Progenitor cell of endocrine pancreas (in vitro differentiated cells): ENCODE measurements around the gene GGNBP2. TPM values are rescaled to one million over a fixed set of nuclear protein-coding genes. Genes with fewer than 3 reads are reported as not detected.

Experiments
- DNase-seq: peaks from one replicate; pipeline ENCODE4 v3.0.0; 2021; ENCODE audit warnings: low spot score; ENCODE audit not compliant: unreplicated experiment
- H3K27ac Mint-ChIP-seq: 2 replicates; pipeline ENCODE4 v1.8.0; 2021; ENCODE audit warnings: mild to moderate bottlenecking, moderate library complexity, mixed read lengths
- H3K27me3 Mint-ChIP-seq: 2 replicates; pipeline ENCODE4 v1.8.0; 2021; ENCODE audit warnings: mixed read lengths
- H3K36me3 Mint-ChIP-seq: 2 replicates; pipeline ENCODE4 v1.8.0; 2022; ENCODE audit warnings: mixed read lengths; ENCODE audit not compliant: insufficient read depth
- H3K4me1 Mint-ChIP-seq: 2 replicates; pipeline ENCODE4 v1.8.0; 2021; ENCODE audit warnings: low read depth, mixed read lengths
- H3K4me3 Mint-ChIP-seq: 2 replicates; pipeline ENCODE4 v1.8.0; 2021; ENCODE audit warnings: low read depth, mild to moderate bottlenecking, moderate library complexity, mixed read lengths
- H3K9me3 Mint-ChIP-seq: 2 replicates; pipeline ENCODE4 v1.8.0; 2021; ENCODE audit warnings: low read depth, mixed read lengths
- total RNA-seq: library from RNA; stranded (reverse); gene quantifications from 2 replicates; pipeline ENCODE4 v1.2.1, GENCODE V29; 2021
- TF ChIP-seq, protein P1 (sequence below): fragments of 200-600 bp; sonication (generic); IDR thresholded peaks from one replicate; pipeline ENCODE4 v1.5.0; 2021; ENCODE audit warnings: antibody characterized with exemption, mild to moderate bottlenecking; ENCODE audit not compliant: unreplicated experiment

The GGNBP2 gene
- total RNA-seq, 1 donor from 2014 or later: 74.2 TPM

DNA sequence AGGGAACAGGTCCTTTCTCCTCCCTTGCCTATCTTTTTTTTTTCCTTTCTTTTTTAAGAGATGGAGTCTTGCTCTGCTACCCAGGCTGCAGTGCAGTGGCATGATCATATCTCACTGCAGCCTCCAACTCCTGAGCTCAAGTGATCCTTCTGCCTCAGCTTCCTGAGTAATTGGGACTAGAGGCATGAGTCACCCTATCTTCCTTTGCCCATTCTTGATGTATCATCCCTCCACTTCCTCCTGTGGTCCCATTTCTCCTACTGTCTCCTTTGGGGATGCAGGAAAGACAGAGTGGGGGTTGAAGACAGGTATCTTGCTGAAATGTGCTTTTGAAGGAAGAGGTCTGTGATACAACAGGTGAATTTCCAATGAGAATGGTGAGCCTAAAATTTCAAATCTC lies 15.6 kb upstream of the GGNBP2 start:
- Mint-ChIP-seq H3K4me1 (peaks cover 3% of the 10 kb centered on the region), H3K27me3 (no peaks in the 10 kb centered on the region), H3K36me3 (peaks cover 18% of the 10 kb centered on the region), H3K9me3 (no peaks in the 10 kb centered on the region), H3K4me3 (no peak overlapping the region), H3K27ac (no peak overlapping the region)
- DNase-seq: no peak
- TF ChIP-seq, protein P1, sequence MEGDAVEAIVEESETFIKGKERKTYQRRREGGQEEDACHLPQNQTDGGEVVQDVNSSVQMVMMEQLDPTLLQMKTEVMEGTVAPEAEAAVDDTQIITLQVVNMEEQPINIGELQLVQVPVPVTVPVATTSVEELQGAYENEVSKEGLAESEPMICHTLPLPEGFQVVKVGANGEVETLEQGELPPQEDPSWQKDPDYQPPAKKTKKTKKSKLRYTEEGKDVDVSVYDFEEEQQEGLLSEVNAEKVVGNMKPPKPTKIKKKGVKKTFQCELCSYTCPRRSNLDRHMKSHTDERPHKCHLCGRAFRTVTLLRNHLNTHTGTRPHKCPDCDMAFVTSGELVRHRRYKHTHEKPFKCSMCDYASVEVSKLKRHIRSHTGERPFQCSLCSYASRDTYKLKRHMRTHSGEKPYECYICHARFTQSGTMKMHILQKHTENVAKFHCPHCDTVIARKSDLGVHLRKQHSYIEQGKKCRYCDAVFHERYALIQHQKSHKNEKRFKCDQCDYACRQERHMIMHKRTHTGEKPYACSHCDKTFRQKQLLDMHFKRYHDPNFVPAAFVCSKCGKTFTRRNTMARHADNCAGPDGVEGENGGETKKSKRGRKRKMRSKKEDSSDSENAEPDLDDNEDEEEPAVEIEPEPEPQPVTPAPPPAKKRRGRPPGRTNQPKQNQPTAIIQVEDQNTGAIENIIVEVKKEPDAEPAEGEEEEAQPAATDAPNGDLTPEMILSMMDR: no peak

DNA sequence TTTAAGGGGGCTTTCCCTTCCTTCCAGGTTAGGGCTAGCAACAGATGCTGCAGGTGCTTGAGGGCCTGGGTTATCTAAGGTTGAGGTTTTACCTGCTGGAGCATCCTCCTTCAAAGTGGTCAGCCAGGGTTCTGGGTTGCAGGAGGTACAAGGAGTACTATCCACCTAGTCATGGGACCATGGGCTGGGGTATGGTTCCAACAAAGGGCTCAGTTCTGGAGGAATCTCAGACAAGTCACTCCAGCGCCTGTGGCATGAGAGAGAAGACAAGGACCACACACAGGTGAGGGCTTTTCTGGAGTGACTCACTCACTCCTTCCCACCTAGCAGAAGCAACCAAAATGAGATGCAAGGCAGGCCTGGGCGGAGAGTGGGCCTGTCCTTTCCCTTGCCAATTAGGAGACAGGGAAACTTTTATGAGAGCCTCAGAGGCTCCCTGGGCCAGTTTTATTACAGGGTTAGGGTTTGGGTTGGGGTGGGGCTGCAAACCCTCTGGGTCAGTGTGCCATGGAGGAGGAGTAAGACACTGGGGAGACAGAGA lies 12.2 kb upstream of the GGNBP2 start:
- TF ChIP-seq, protein P1: no peak
- Mint-ChIP-seq H3K27ac (no peak overlapping the region), H3K4me1 (peaks cover 3% of the 10 kb centered on the region), H3K4me3 (peak overlapping the region; percentile 33), H3K27me3 (no peaks in the 10 kb centered on the region), H3K9me3 (no peaks in the 10 kb centered on the region), H3K36me3 (peaks cover 12% of the 10 kb centered on the region)
- no peak for DNase-seq

DNA sequence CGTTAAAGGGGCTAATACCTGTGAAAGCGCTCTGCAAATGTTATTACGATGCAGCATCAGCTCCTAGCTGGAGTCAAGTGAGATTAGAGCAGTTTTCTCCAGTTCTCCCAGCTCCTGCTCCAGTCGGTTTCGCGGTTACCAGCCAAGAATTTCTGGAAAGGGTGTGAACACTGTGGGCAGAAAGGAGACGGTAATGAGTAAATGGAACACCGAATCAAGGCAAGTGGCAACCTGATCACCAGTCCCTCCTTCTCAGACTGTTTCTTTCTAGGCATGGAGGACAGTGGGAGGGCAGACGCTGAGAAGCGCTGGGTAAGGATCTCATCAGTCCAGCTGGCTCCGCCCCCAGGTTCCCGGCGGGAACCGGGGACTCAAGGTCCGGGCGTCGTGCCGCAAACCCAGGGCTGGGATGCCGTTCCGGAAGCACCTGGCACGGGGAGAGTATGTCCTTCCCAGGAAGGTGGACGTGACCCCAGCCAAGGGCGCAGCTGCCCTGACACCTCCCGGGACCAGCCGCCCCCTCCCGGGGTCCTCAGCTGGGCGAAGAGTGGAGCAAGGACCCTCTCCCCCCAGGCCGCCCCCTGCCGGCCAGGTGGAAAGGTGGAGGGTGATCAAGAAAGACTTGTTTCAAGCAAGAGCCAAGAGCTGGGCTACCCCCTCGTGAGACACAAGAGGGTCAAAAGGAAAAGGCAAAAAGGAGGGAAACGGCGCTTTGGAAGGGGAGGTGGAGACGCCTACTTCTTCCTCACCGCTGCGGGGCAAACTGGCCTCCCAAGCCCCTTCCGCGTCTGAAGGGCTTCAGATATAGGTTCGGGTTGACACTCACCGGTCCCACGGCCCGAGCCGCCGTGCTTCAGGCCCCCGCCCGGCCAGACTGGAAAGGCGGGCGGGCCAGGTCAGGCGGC lies 10.5 kb upstream of the GGNBP2 start:
- H3K4me1 Mint-ChIP-seq: peaks cover 3% of the 10 kb centered on the region
- peak overlapping the region; percentile 98 for H3K27ac Mint-ChIP-seq
- H3K36me3 Mint-ChIP-seq: peaks cover 10% of the 10 kb centered on the region
- DNase-seq: peak; percentile 60
- no peaks in the 10 kb centered on the region for H3K27me3 Mint-ChIP-seq
- no peaks in the 10 kb centered on the region for H3K9me3 Mint-ChIP-seq
- TF ChIP-seq, protein P1: peak; percentile 86
- peak overlapping the region; percentile 95 for H3K4me3 Mint-ChIP-seq

DNA sequence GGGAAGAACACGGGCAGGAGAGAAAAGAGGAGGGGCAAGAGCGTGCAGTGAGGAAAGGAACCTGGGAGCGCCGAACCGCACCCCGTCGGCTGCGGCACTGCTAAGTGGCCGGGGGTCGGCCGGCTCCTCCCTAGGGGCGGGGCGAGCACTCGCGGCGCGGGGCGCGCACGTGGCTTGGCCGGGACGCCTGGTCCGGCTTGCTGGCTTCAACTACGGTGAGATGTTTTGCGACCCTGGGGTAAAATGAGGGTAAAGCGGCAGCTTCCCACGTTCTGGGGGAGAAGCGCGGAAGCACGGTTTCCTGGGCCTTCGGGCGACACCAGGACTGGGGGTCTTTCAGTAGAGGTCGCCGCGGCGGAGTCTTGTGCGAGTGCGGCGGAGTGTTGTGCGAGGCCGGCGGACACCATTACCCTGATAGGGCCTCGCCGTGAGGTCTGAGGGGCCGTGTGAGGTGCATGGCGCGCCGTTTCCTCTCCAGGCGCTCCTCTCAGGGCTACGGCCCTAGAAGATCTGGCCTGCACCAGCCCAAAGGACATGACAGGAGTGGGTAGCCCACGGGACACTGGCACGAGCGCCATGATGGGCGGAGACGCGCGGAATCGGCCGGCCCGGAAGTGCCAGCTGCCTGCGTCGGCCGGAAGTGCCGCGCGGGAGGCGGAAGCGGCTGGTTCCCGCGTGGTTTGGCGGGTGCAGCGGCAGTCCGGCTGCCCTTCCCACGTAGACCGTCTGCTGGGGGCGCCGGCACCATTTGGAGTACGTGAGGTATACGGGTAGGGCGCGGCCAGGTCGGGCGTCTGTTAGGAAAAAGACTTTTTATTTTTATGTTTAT lies 9.7 kb upstream of the GGNBP2 start, which contains the start of the genes MYO19 and PIGW:
Gene MYO19, minus strand, starts transcription at position 29 of the 829 bp plus-strand sequence. CDS start 2,330 bp downstream, outside the sequence.
Gene PIGW, plus strand, starts transcription at position 148 of the 829 bp plus-strand sequence. CDS start 2,115 bp downstream, outside the sequence.
- Mint-ChIP-seq H3K27me3 (no peaks in the 10 kb centered on the region), H3K9me3 (no peaks in the 10 kb centered on the region), H3K4me3 (peak within 1 kb of the TSS; percentile 95), H3K4me1 (peaks cover 3% of the 10 kb centered on the region), H3K27ac (peak within 1 kb of the TSS; percentile 98), H3K36me3 (peaks cover 11% of the 10 kb centered on the region)
- peak; percentile 77 for DNase-seq
- TF ChIP-seq, protein P1: no peak

DNA sequence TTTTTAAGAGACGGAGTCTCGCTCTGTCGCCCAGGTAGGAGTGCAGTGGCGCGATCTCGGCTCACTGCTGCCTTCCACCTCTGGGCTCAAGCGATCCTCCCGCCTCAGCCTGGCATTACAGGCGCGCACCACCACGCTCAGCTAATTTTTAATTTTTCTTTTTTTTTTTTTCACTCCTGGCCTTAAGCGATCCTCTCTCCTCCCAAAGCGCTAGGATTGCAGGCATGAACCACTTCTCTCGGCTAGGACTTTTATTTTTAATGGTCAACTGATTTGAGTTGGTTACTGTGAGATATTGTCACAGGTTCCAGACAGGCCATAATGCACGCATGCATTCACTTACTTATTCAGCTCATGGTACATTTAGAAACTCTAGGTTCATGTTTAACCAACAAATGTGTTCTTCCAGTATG lies 9.0 kb upstream of the GGNBP2 start:
- Mint-ChIP-seq H3K9me3 (no peaks in the 10 kb centered on the region), H3K4me3 (peak overlapping the region; percentile 95), H3K36me3 (peaks cover 11% of the 10 kb centered on the region), H3K4me1 (peaks cover 3% of the 10 kb centered on the region), H3K27ac (peak overlapping the region; percentile 98), H3K27me3 (no peaks in the 10 kb centered on the region)
- no peak for DNase-seq
- TF ChIP-seq, protein P1: no peak
